T1000 (cell line): ENCODE measurements around the gene KISS1.

ENCODE experiments used
- DNase-seq: peaks from one replicate; lab custom pipeline; 2025; ENCODE audit warnings: mixed read lengths; lab: John Stamatoyannopoulos, UW

KISS1 gene

DNA sequence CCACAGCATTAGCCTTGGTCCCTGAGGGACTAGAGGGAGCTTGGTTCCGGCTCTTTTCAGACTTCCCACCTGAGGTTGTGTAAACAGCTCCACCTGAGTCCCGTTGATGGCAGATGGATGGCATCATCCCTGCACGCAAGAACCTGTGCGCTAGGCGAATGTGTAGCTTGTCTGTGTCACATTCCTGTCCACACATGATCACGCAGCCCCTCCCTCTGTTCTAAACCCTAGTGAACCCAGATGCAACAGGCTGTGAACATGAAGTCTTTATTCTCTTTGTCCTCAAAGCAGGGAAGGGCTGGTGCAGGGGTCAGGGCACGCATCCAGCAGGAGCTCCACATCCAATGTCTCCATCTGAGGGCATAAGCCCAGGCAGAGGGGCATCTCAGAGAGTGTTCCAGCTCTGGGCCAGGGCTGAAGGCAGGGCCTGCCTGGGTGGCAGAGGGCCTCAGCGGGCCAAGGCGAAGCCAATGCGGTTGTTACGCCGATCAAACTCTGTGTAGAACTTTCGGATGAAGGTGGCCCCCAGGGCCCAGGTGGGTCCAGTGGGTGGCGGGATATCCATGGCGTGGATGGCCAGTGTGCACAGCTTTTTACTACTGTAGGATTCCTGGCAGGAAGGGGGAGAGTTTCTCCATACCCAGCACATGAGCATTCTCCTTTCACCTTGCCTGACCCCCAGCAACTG lies 41.6 kb downstream of the KISS1 start:
- DNase-seq: no peak

- no peak for DNase-seq
Observed at GRCh38 chr1:204153667-204154066, 42.6 kb downstream of the KISS1 start.

DNA sequence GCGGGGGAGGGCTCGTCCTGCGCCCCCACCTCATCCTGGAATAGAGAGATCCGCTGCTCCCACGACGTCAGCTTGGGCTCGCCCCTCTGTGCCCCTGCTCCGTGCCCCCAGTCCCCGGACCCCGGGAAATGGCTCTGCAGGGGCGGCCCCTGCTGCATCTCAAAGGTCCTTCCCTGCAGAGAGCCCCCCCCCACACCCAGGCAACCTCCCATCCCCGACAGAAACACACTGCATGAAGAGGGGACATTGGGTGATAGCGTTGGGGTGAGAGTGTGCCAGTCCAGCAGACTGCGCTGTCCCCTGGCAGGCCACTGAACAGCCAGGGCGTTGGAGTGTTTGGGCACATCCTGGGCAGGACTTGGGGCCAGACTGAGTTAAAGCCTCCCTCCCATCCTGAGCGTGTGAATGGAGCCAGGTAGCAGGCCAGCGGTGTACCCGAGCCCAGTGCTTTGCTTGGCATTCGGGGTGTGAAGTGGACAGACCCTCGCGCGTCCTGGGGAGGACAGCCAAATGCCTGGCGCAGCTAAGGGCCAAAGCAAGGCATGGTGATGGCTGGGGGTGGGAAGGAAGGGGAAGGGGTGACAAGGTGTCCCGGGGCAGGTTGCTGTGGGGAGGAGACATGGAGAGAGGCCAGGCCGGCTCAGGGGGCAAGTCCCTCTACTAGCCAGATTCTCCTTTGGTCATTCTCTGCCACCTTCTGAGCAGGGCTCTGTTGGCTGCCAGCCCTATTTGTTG lies 43.8 kb downstream of the KISS1 start:
- no peak for DNase-seq

- peak; percentile 70 for DNase-seq
Observed at GRCh38 chr1:204151552-204152309, 44.6 kb downstream of the KISS1 start, which contains the start of gene ETNK2. ETNK2 (minus strand) TSS chr1:204152044; CDS start chr1:204151852, 192 bp downstream.

- no peak for DNase-seq
Observed at GRCh38 chr1:204150702-204151551, 45.4 kb downstream of the KISS1 start.

DNA sequence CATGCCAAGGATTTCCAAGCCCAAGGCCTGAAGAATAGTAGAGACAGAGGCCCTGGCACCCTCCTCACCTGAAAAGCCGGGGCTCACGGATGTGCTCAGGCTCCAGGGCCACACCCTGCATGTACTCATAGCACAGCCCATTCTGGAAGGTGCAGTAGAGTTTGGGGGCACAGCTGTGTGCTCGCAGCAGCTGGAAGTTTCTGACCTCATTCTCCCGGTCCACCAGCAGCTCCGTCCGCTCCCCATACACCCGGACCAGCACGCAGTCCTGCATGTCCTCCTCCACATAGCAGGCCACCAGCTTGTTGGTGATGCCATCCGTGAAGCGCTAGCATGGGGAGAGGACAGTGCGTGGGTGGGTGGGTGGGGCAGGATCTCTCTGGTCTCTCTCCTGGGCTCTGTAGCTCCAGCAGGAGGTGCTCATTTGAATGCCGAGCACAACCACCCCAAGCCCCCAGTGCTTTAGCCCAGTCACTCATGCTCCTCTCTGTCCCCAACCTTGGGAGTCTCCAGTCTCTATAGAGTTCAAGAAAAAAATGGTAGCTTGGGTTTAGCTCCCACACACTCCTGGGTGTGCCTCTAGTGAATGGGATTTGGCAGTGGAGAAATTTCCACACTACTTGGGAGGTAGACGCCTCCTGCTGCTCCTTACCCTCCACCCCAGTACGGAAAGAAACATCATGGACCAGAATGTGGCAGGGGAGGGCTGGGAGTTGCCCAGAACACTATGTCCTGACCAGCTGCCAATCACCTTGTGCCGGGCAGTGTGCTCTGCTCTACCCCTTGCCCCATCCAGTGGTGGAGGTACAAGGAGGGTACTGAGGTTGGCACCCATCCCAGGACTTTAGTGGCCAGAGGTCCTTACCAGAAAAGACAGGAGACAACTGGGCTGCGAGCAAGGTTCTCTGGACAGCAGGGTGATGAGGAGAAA lies 46.4 kb downstream of the KISS1 start:
- DNase-seq: no peak

GRCh38 chr1:204149107-204149506 lies 47.2 kb downstream of the KISS1 start:
- DNase-seq: no peak

DNA sequence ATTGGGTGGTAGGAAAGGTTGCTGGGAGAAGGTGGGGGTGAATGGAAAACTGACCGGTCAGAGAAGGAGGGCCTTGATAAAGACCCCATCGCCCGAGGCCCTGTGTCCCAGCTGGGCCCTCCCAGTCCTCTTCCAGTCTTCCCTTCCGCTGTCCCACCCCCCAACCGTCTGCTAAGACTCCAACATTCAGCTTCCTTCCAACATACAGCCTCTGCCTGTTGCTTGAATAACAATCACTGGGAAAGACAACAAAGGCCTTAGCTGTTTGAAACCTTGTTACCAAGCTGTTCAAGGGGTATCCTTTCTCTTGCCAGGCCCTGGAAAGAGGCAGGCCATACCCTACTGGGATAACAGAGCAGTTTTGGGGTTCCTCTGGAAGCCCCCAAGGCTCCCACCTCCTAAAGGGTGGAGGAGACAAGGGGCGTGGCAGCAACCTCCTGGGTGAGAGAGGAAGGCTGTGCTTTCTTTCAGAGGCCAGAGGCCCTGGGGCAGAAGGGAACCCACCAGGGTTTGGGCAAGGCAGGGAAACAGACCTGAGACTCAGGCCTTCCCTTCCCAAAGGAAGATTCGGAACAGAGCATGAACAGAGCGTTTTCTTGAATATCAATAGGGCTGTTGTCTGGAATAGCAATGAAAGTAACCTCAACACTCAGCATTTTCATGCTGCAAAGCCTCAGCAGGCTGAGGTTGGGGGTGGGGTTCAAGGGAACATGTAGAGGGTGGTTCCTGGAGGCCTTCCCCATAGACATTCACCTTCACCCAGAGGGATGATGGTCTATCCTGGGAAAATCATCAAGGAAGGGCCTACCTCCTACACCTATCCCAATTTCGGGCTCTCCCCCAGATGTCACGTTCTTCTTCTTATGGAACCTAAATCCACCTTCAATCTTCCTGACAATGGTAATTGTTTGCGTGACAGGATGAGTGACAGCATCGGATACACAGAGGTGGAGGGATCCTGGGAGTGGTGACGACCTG lies 48.6 kb downstream of the KISS1 start:
- DNase-seq: no peak

DNA sequence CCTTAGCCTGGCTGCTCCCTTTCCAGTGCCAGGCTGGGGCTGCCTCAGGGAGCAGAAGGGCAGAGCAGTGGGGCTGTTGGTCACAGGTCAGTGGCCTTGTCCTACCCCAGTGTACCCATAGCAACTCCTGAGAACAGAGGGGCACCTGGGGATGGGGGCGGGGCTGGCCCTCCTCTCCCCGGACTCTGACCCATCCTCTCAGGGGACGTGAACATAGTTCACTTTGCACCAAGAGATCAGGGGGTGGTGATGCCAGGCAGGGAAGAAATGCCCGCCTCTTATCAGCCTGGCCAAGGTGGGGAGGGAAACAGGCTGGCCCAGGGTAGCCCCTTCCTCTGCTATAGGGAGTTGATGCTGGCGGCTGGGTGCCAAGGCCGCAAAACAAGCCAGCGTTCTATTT lies 49.3 kb downstream of the KISS1 start:
- DNase-seq: no peak

- no peak for DNase-seq
Observed at GRCh38 chr1:204146309-204146708, 50.0 kb downstream of the KISS1 start.

- DNase-seq: no peak
Observed at GRCh38 chr1:204145033-204145504, 51.2 kb downstream of the KISS1 start.

GRCh38 chr1:204143276-204144041 lies 52.8 kb downstream of the KISS1 start:
- no peak for DNase-seq

- no peak for DNase-seq
Observed at GRCh38 chr1:204142032-204142974, 54.0 kb downstream of the KISS1 start.

GRCh38 chr1:204141131-204141530 lies 55.2 kb downstream of the KISS1 start:
- DNase-seq: no peak
